A549 treated with AZD9567 at 1 μM for 4 hours (cell line): Measurements from ENCODE around the gene TAF11L5. TPM values are rescaled to one million over a fixed set of nuclear protein-coding genes. Genes with fewer than 3 reads are reported as not detected.

Experiments
- total RNA-seq: library from RNA; stranded (reverse); fragments of 200-300 nt; extraction: Qiagen RNA extraction; gene quantifications from 5 replicates; pipeline ENCODE4 v1.2.3, GENCODE V29; 2022; ENCODE audit not compliant: insufficient read depth

Gene TAF11L5
- not detected in 5 replicates for total RNA-seq

GRCh38 chr5:17524935-17525334 lies at the start of gene TAF11L5:
Gene TAF11L5 (plus strand): TSS chr5:17525235.

GRCh38 chr5:17497931-17498330 lies 27.1 kb upstream of the TAF11L5 start, which contains the start of gene TAF11L2:
Gene TAF11L2 (plus strand): TSS chr5:17498231.

GRCh38 chr5:17518067-17518466 lies 7.0 kb upstream of the TAF11L5 start, which contains the start of gene TAF11L3:
Gene TAF11L3 (plus strand): TSS chr5:17518367.

GRCh38 chr5:17521501-17521900 lies 3.5 kb upstream of the TAF11L5 start, which contains the start of gene TAF11L4:
Gene TAF11L4 (plus strand): TSS chr5:17521801.

GRCh38 chr5:17528369-17528768 lies 3.3 kb downstream of the TAF11L5 start, which contains the start of gene TAF11L6:
Gene TAF11L6 (plus strand): TSS chr5:17528669.

Other genes with a start within 250 kb of the TAF11L5 start
- not detected in 5 replicates for gene TAF11L2, start 27.0 kb upstream of the TAF11L5 start, total RNA-seq
- not detected in 5 replicates for gene TAF11L3, start 6.9 kb upstream of the TAF11L5 start, total RNA-seq
- gene TAF11L4, start 3.4 kb upstream of the TAF11L5 start, total RNA-seq = not detected in 5 replicates
- not detected in 5 replicates for gene TAF11L6, start 3.4 kb downstream of the TAF11L5 start, total RNA-seq
- not detected in 5 replicates for gene TAF11L7, start 60.5 kb downstream of the TAF11L5 start, total RNA-seq
- not detected in 5 replicates for gene TAF11L8, start 65.7 kb downstream of the TAF11L5 start, total RNA-seq
- not detected in 5 replicates for gene TAF11L9, start 69.2 kb downstream of the TAF11L5 start, total RNA-seq
- gene TAF11L10, start 72.6 kb downstream of the TAF11L5 start, total RNA-seq = not detected in 5 replicates
- 0.10 TPM in 2 of 5 replicates, not detected in the others for gene TAF11L11, start 78.9 kb downstream of the TAF11L5 start, total RNA-seq
- 0.14 TPM in 1 of 5 replicates, not detected in the others for gene TAF11L12, start 85.2 kb downstream of the TAF11L5 start, total RNA-seq
- not detected in 5 replicates for gene TAF11L13, start 106.9 kb downstream of the TAF11L5 start, total RNA-seq
- gene TAF11L14, start 109.2 kb downstream of the TAF11L5 start, total RNA-seq = not detected in 5 replicates